HCT116 (cell line): Measurements from ENCODE around the gene TRIP13. TPM values are rescaled to one million over a fixed set of nuclear protein-coding genes. Genes with fewer than 3 reads are reported as not detected.

ENCODE experiments used
- ATAC-seq: fragments of 200-7000 bp; cut with Tn5 transposase; 2 replicates; pipeline ENCODE4 v1.9.1; 2020; ENCODE audit warnings: mild to moderate bottlenecking, moderate library complexity
- BruUV-seq: library from RNA; stranded (reverse); fragments of 400-500 nt; replicated peaks from 2 replicates; lab custom pipeline; 2021; lab: Mats Ljungman, UMichigan
- CTCF ChIA-PET: fragments of 300-600 bp; sonication (Branson Sonifier 250); formaldehyde crosslinking; loops from one replicate; lab custom pipeline; 2021; ENCODE audit warnings: antibody characterized with exemption; lab: Charles Lee
- POLR2A ChIA-PET: fragments of 300-600, 350-600 bp; sonication (Branson Sonifier 250); formaldehyde crosslinking; loops from one replicate; lab custom pipeline; 2021; ENCODE audit warnings: antibody characterized with exemption; lab: Charles Lee
- RAD21 ChIA-PET, 2 experiments: fragments of 300-600 bp; sonication (Branson Sonifier 250); formaldehyde crosslinking; loops; one replicate each; lab custom pipeline; 2023; ENCODE audit warnings: low total read pairs in 2 of 2; ENCODE audit not compliant: uncharacterized antibody in 2 of 2, unreplicated experiment in 2 of 2, low non-redundant PET in 1 of 2; lab: Charles Lee
- DNase-seq: peaks from one replicate; pipeline ENCODE4 v3.0.0-alpha.2; 2010; ENCODE audit warnings: low read depth, low spot score
- H2AFZ ChIP-seq: fragments of 200-600 bp; shearing (Covaris generic), sonication (generic); 2 replicates; pipeline ENCODE4 v1.6.1; 2017; ENCODE audit warnings: low read depth, mixed run types, mixed read lengths, antibody characterized with exemption, low read length; ENCODE audit not compliant: poor library complexity, severe bottlenecking
- H3K27ac ChIP-seq: 2 replicates; pipeline ENCODE4 v1.5.1; 2012; ENCODE audit warnings: low read depth, low read length
- H3K27me3 ChIP-seq: fragments of 200-600 bp; sonication (generic); 2 replicates; pipeline ENCODE4 v1.6.1; 2016; ENCODE audit warnings: mixed run types, low read length, mixed read lengths; ENCODE audit not compliant: insufficient read depth
- H3K36me3 ChIP-seq, 2 experiments: fragments of 200-500 bp in 1 of 2; fragments of 200-600 bp in 1 of 2; sonication (Bioruptor generic) in 1 of 2; sonication (generic) in 1 of 2; 2 replicates each; pipeline versions ENCODE4 v1.5.1 to v1.6.1; 2014 to 2016; ENCODE audit warnings: low read length in 2 of 2, inconsistent platforms in 1 of 2, mixed read lengths in 1 of 2, mixed run types in 1 of 2; ENCODE audit not compliant: insufficient read depth in 2 of 2, control insufficient read depth in 1 of 2
- H3K4me1 ChIP-seq, 2 experiments: fragments of 200-600 bp in 1 of 2; sonication (generic) in 1 of 2; 2 replicates each; pipeline versions ENCODE4 v1.5.1 to v1.6.1; 2012 to 2017; ENCODE audit warnings: low read length in 2 of 2, inconsistent platforms in 1 of 2, mild to moderate bottlenecking in 1 of 2, mixed read lengths in 1 of 2, mixed run types in 1 of 2, moderate library complexity in 1 of 2; ENCODE audit not compliant: insufficient read depth in 2 of 2, control insufficient read depth in 1 of 2
- H3K4me2 ChIP-seq: fragments of 200-600 bp; sonication (generic); 2 replicates; pipeline ENCODE4 v1.6.1; 2017; ENCODE audit warnings: mixed run types, low read length, mixed read lengths
- H3K4me3 ChIP-seq, 2 experiments: fragments of 200-600 bp in 1 of 2; sonication (generic) in 1 of 2; replicated peaks in 1 of 2; 2 replicates each; pipeline ENCODE4 v1.5.1; 2011 to 2016; ENCODE audit warnings: low read length in 2 of 2, control low read depth in 1 of 2, low read depth in 1 of 2, mild to moderate bottlenecking in 1 of 2, mixed read lengths in 1 of 2, mixed run types in 1 of 2
- H3K79me2 ChIP-seq: fragments of 200-600 bp; sonication (generic); 2 replicates; pipeline ENCODE4 v1.6.1; 2017; ENCODE audit warnings: mild to moderate bottlenecking, mixed run types, low read length, moderate library complexity, mixed read lengths; ENCODE audit not compliant: insufficient read depth
- H3K9ac ChIP-seq: fragments of 200-600 bp; sonication (generic); 2 replicates; pipeline ENCODE4 v1.6.1; 2016; ENCODE audit warnings: low read length, mixed read lengths
- H3K9me2 ChIP-seq: fragments of 200-600 bp; sonication (generic), shearing (Covaris generic); 2 replicates; pipeline ENCODE4 v1.6.1; 2017; ENCODE audit warnings: mixed run types, mild to moderate bottlenecking, moderate library complexity; ENCODE audit not compliant: insufficient read depth
- H3K9me3 ChIP-seq, 2 experiments: fragments of 200-500 bp in 1 of 2; fragments of 200-600 bp in 1 of 2; sonication (Bioruptor generic) in 1 of 2; sonication (generic) in 1 of 2; 2 replicates each; pipeline ENCODE4 v1.6.1; 2014 to 2017; ENCODE audit warnings: low read length in 2 of 2, mixed read lengths in 2 of 2, inconsistent platforms in 1 of 2, low read depth in 1 of 2, mild to moderate bottlenecking in 1 of 2, mixed run types in 1 of 2, moderate library complexity in 1 of 2; ENCODE audit not compliant: control insufficient read depth in 1 of 2, insufficient read depth in 1 of 2
- H4K20me1 ChIP-seq: fragments of 200-600 bp; sonication (generic), shearing (Covaris generic); 2 replicates; pipeline ENCODE4 v1.6.1; 2017; ENCODE audit warnings: mixed run types, mild to moderate bottlenecking, moderate library complexity; ENCODE audit not compliant: insufficient read depth
- ATF3 ChIP-seq: IDR thresholded peaks from 2 replicates; pipeline ENCODE4 v1.6.1; 2012
- CEBPB ChIP-seq: IDR thresholded peaks from 2 replicates; pipeline ENCODE4 v1.6.1; 2012; ENCODE audit warnings: low read depth
- ELF1 ChIP-seq: IDR thresholded peaks from 2 replicates; pipeline ENCODE4 v1.6.1; 2012; ENCODE audit warnings: low read depth, borderline replicate concordance
- JUND ChIP-seq: IDR thresholded peaks from 2 replicates; pipeline ENCODE4 v1.6.1; 2012
- MAX ChIP-seq: IDR thresholded peaks from 2 replicates; pipeline ENCODE4 v1.6.1; 2012
- TCF7L2 ChIP-seq: IDR thresholded peaks from 2 replicates; pipeline ENCODE4 v1.7.0; 2011; ENCODE audit warnings: borderline replicate concordance, inconsistent platforms; ENCODE audit not compliant: insufficient read depth, insufficient read length; ENCODE audit errors: extremely low read depth
- ZBTB33 ChIP-seq: IDR thresholded peaks from 2 replicates; pipeline ENCODE4 v1.6.1; 2011; ENCODE audit warnings: mild to moderate bottlenecking, low read length, moderate library complexity; ENCODE audit not compliant: insufficient replicate concordance; ENCODE audit errors: extremely low read depth
- ZNF274 ChIP-seq: fragments of 200-500 bp; sonication (Bioruptor generic); IDR thresholded peaks from 2 replicates; pipeline ENCODE4 v1.6.1; 2014; ENCODE audit warnings: mild to moderate bottlenecking, low read depth, low read length, inconsistent platforms
- intact Hi-C: fragments of 100-400 bp; cut with micrococcal nuclease; formaldehyde crosslinking; loops from 2 replicates; pipeline ENCODE4 v1.10.0; 2022
- total RNA-seq: library from RNA; stranded (reverse); gene quantifications from one replicate; pipeline ENCODE4 v1.2.1, GENCODE V29; 2021; ENCODE audit not compliant: unreplicated experiment

TRIP13 gene
- total RNA-seq, 1 experiment from 2014 or later = 45.0 TPM

GRCh38 chr5:953535-954449, 61.1 kb downstream of the TRIP13 start:
- ATAC-seq = no peak
- TF ChIP-seq ELF1 = no peak
- TF ChIP-seq CEBPB = no peak
- TF ChIP-seq TCF7L2 = no peak
- no peak for TF ChIP-seq ZNF274
- TF ChIP-seq MAX = no peak
- TF ChIP-seq JUND = no peak
- no peak for TF ChIP-seq ATF3
- TF ChIP-seq ZBTB33 = no peak
- no peak overlapping the region for H3K27ac ChIP-seq
- H3K36me3 ChIP-seq = no peaks in the 10 kb centered on the region
- DNase-seq = no peak
- no peak overlapping the region for H3K4me3 ChIP-seq
- RAD21 ChIA-PET = no interaction called here
- H3K27me3 ChIP-seq = peaks cover 17% of the 10 kb centered on the region; the same call in 1 of the 2 replicates
- H3K4me2 ChIP-seq = no peak overlapping the region
- BruUV-seq = no TSS peak
- H3K9me3 ChIP-seq = 0 out of 4 replicates have a peak, but pooled peaks cover 0 to 5% of the 10 kb centered on the region in 2 experiments
- H4K20me1 ChIP-seq = no peaks in the 10 kb centered on the region
- H2AFZ ChIP-seq = no peak overlapping the region
- intact Hi-C loops = no loop called here
- H3K4me1 ChIP-seq = peaks cover 14 to 26% of the 10 kb centered on the region in 2 experiments
- H3K79me2 ChIP-seq = no peaks in the 10 kb centered on the region
- H3K9me2 ChIP-seq = no peaks in the 10 kb centered on the region
- CTCF ChIA-PET = no interaction called here
- POLR2A ChIA-PET = no interaction called here
- H3K9ac ChIP-seq = no peak overlapping the region
